ENCODE data around the gene HDAC9. TPM values are rescaled to one million over a fixed set of nuclear protein-coding genes. Genes with fewer than 3 reads are reported as not detected.

HDAC9 gene
- total RNA-seq, 1 experiment from 2014 or later: 2.5 TPM

DNA sequence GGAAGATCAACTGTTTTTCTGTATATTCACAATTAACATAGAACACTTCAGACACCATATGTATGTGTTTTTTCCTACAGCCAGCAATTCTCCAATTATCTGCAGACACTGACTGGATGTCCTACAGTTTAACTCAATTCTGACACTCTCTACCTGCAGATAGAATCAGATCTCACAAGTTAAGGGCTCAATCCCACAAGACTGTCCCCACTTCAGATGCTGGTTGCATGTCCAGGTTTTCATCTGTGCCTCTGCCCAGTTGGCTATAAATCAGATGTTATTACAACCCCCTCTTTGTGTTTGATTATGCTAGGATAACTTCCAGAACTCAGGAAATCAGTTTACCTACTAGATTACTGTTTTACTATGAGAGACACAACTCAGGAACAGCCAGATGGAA lies 326.0 kb downstream of the HDAC9 start:
- no peaks in the 10 kb centered on the region for H3K36me3 ChIP-seq
- H3K9me3 ChIP-seq (replicated peaks): no peaks in the 10 kb centered on the region
- H3K27ac ChIP-seq: no peak overlapping the region
- no peaks in the 10 kb centered on the region for H3K4me1 ChIP-seq
- H3K27me3 ChIP-seq: no peaks in the 10 kb centered on the region
- H3K4me3 ChIP-seq: no peak overlapping the region
- no peak for DNase-seq

DNA sequence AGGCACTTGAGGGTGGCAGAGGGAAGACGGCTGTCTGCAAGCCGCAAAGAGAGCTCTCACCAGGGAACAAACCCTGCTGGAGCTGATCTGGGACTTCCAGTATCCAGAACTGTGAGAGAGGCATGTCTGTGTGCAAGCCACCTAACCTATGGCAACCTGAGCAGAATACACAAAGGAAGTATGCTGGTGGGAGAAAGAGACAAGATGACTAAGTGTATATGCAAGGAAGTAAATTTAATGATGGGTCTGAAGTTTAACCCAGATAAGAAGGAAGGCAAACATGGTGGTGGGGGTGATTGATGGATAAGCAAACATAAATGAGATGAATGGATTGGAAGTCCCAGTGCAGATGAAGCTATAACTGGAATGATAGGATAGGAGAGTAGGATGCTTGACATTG lies 328.6 kb downstream of the HDAC9 start:
- Histone ChIP-seq H3K27ac (no peak overlapping the region), H3K4me1 (0 out of 2 replicates have a peak, but pooled peaks cover 4% of the 10 kb centered on the region), H3K9me3 (replicated peaks) (no peaks in the 10 kb centered on the region), H3K36me3 (no peaks in the 10 kb centered on the region), H3K4me3 (no peak overlapping the region), H3K27me3 (no peaks in the 10 kb centered on the region)
- no peak for DNase-seq

DNA sequence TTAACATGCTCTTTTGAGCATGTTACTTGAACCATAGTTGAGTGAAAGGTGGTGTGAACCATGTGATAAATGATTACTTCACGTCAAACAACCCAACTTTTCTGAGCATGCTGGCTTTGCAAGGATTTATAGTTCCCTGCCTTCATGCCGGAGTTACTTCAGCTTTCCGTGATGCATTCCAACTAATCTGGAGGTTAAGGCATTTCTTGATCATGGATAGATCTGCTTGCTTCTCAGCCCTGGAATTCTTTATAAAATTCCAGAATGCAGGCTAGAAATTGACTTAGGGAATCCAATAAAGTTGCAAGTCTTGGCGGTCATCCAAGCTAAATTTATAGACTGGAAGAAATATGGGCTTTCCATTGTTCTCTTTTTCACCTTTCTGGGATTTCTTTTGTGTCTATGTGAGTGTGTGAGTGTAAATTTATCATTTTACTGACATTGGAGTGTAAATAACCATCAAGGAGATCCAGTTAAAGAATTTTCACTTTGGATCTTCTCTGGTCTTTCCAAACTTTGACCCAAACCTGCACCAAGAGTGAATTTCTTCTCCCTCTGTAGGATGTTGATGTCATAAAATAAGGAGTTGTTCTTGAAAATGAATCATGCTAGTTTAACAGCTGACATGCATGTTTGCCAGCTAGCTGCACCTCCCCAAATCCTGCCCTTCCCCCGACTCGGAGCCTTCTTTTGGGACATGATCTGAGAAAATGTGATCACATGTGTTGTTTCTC lies 332.9 kb downstream of the HDAC9 start:
- Histone ChIP-seq H3K27me3 (no peaks in the 10 kb centered on the region), H3K27ac (no peak overlapping the region), H3K9me3 (replicated peaks) (no peaks in the 10 kb centered on the region), H3K4me3 (no peak overlapping the region), H3K4me1 (0 out of 2 replicates have a peak, but pooled peaks cover 4% of the 10 kb centered on the region), H3K36me3 (no peaks in the 10 kb centered on the region)
- DNase-seq: no peak

DNA sequence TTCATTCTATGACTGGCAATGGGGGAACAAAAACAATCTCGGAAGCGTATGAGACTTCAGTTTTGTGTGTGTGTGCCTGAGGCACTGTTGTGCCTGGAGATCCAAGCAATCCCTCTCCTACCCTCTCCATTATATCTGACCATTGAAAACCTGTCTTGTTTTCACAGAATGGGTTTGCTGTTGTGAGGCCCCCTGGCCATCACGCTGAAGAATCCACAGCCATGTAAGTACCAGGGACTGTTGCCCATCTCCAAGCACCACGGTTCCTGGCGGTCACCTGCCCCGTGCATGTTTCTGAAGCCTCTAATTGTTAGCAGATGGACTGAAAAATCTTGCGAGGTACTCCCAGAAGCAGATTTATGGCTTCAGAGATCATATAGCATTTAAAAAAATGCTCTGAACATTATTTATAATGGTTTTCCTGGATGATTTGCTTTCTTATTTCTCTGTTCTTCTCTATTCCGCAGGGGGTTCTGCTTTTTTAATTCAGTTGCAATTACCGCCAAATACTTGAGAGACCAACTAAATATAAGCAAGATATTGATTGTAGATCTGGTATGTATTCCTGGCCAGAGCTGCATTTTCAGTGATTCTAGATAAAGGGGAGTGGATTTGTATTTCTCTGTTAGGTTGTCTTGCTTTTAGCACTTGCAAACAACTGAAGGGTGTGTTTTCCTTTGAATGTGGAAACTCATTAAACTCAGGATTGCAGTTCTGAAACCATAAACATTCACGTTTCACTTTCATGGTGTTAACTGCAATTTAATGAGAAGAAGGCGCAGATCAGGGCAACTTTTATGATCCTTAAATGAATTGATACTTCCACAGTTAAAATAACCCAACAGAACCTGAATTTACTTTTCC lies 333.7 kb downstream of the HDAC9 start:
- Histone ChIP-seq H3K4me3 (no peak overlapping the region), H3K9me3 (replicated peaks) (no peaks in the 10 kb centered on the region), H3K27me3 (no peaks in the 10 kb centered on the region), H3K36me3 (no peaks in the 10 kb centered on the region), H3K27ac (no peak overlapping the region), H3K4me1 (0 out of 2 replicates have a peak, but pooled peaks cover 4% of the 10 kb centered on the region)
- no peak for DNase-seq

DNA sequence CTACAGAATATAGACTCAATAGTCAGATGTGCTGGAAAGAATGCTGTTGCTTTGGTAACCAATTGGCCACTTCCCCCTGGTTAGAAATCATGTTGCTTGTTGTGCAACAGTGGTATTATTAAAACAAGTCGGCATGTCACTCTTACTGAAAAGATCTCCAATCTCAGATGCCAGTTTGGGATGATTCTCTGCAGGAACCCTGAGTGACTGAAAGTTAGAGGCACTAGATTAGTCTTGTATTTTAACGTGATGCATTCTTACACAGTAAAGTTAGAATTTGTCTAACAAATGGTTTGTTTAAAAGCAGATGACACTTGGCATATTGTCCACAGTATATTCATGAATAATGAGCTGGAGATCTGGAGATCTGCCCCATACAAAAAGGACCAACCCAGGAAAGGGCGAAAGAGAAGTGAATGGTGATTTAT lies 334.3 kb downstream of the HDAC9 start:
- no peak for DNase-seq
- Histone ChIP-seq H3K27ac (no peak overlapping the region), H3K9me3 (replicated peaks) (no peaks in the 10 kb centered on the region), H3K36me3 (no peaks in the 10 kb centered on the region), H3K4me3 (no peak overlapping the region), H3K27me3 (no peaks in the 10 kb centered on the region), H3K4me1 (0 out of 2 replicates have a peak, but pooled peaks cover 4% of the 10 kb centered on the region)

DNA sequence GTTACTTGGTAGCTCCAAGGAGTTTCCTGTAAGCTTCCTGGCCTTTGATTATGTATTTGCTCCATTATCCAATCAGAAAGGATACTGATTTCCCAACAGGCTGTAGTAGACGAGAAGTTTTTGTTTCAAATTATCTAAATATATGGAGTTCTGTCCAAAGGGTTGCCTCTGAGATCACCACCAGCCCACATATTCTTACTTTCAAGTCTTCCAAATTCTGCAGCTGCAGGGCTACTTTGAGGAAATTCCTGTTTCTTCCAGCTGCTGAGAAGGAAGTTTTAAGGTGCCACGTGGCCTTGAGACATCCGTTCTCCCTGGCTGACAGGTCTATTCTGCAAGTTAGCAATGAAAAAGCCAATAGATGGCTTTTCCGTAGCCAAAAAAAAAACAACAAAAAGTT lies 335.9 kb downstream of the HDAC9 start:
- 0 out of 2 replicates have a peak, but pooled peaks cover 4% of the 10 kb centered on the region for H3K4me1 ChIP-seq
- no peak for DNase-seq
- no peaks in the 10 kb centered on the region for H3K36me3 ChIP-seq
- no peaks in the 10 kb centered on the region for H3K9me3 ChIP-seq (replicated peaks)
- no peaks in the 10 kb centered on the region for H3K27me3 ChIP-seq
- H3K4me3 ChIP-seq: no peak overlapping the region
- no peak overlapping the region for H3K27ac ChIP-seq

DNA sequence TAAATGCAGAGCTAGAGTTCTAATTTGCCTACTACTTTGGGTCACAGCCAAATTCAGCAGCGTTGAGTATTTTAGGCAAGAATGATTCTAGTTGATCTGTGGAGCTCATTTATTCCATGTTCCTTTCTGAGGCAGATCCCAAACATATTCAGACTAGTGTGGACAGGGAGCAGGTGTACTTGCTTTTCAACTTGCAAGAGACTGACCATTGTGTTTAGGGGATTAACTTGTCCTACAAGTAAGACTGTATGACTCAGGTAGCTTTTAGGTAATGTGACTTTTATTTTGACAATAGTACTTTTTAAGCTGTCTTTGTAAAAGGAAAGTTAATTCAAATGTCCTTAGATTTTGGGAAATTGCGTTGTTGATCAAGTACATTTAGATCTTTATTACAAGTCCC lies 336.4 kb downstream of the HDAC9 start:
- Histone ChIP-seq H3K36me3 (no peaks in the 10 kb centered on the region), H3K27me3 (no peaks in the 10 kb centered on the region), H3K4me1 (0 out of 2 replicates have a peak, but pooled peaks cover 4% of the 10 kb centered on the region), H3K4me3 (no peak overlapping the region), H3K27ac (no peak overlapping the region), H3K9me3 (replicated peaks) (no peaks in the 10 kb centered on the region)
- no peak for DNase-seq

DNA sequence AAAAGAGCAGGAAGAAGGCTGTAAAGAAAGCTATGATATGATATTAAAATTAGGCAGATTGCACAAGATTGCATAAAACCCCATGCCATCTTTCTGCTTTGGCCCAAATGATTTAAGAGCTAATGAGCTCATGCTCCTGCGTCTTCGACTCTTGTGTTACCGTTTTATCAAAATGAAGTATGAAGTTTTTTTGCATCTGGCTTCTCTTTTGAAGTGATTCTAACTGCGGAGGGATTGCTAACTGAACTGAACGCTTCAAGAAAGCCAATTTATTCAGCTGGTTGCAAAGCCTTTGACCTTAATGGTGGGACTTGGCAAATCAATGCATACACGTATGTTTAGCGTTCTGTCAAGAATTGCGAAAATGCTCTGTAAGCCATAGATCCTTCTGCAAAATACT lies 339.0 kb downstream of the HDAC9 start:
- Histone ChIP-seq H3K36me3 (no peaks in the 10 kb centered on the region), H3K4me3 (no peak overlapping the region), H3K27me3 (no peaks in the 10 kb centered on the region), H3K4me1 (no peaks in the 10 kb centered on the region), H3K27ac (no peak overlapping the region), H3K9me3 (replicated peaks) (no peaks in the 10 kb centered on the region)
- no peak for DNase-seq

DNA sequence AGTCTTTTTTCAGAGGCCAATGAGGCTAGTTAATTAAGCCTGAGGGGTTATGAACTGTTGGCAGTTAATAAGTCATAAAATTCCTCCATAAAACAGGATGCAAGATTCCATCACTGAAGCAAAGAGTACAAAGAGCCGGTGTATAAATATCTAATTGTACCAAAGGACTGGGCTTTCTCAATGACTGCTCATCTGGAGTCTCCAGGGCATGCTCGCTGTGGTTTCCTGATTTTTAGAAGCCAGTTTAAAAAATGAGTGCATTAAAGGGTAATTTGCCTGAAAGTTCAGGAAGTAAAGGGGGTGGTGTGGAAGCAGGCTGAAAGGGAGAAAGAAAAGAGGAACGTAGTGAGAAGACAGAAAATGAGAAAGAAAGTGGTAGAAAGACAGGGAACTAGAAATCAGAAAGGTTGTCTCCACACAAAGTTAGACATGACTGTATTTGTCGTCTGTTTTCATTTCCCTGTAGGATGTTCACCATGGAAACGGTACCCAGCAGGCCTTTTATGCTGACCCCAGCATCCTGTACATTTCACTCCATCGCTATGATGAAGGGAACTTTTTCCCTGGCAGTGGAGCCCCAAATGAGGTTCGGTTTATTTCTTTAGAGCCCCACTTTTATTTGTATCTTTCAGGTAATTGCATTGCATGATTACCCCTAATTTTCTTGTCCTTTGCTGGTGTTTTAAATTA lies 339.6 kb downstream of the HDAC9 start:
- H3K27me3 ChIP-seq: no peaks in the 10 kb centered on the region
- no peak for DNase-seq
- no peaks in the 10 kb centered on the region for H3K9me3 ChIP-seq (replicated peaks)
- H3K27ac ChIP-seq: no peak overlapping the region
- H3K36me3 ChIP-seq: no peaks in the 10 kb centered on the region
- H3K4me3 ChIP-seq: no peak overlapping the region
- no peaks in the 10 kb centered on the region for H3K4me1 ChIP-seq

DNA sequence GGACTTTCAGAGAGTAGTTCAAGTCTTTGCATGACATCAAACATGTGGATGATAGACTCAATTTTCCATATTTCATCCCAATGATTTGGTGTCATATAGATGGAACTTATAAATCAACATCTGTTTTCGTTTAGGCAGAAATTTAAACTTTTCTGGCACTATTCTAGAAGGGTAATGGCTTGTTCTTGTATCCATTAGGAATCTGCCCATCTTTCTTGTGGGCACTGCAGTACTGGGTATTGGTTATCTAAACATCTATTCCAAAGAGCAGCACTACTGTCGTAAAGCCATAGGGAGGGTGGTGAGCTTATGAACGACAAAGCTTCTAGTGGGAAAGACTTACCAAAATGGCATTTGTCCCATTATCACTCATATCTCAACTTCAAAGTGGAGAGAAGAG lies 348.4 kb downstream of the HDAC9 start:
- DNase-seq: no peak
- H3K4me3 ChIP-seq: no peak overlapping the region
- H3K27ac ChIP-seq: no peak overlapping the region
- H3K4me1 ChIP-seq: no peaks in the 10 kb centered on the region
- no peaks in the 10 kb centered on the region for H3K27me3 ChIP-seq
- no peaks in the 10 kb centered on the region for H3K36me3 ChIP-seq
- no peaks in the 10 kb centered on the region for H3K9me3 ChIP-seq (replicated peaks)

DNA sequence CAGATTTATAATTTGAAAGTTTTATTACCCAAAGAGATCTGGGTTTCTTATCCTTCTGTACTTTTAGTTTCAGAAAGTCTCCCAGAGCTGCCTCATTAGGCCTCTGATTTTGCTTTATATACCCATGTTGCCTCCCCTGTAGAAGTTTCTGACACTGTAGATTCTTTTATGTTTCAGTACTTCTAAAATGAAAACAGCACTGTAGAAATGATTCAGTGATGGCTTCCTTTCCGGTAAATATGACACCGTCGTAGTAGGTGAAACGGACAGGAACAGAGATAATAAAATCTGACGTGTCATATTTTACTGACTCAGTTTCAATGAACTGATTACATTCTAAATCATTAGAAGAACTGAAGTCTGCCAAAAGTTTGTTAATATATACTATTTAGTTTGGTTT lies 349.2 kb downstream of the HDAC9 start:
- H3K27me3 ChIP-seq: no peaks in the 10 kb centered on the region
- no peaks in the 10 kb centered on the region for H3K36me3 ChIP-seq
- H3K4me1 ChIP-seq: no peaks in the 10 kb centered on the region
- H3K4me3 ChIP-seq: no peak overlapping the region
- DNase-seq: no peak
- H3K27ac ChIP-seq: no peak overlapping the region
- H3K9me3 ChIP-seq (replicated peaks): no peaks in the 10 kb centered on the region

DNA sequence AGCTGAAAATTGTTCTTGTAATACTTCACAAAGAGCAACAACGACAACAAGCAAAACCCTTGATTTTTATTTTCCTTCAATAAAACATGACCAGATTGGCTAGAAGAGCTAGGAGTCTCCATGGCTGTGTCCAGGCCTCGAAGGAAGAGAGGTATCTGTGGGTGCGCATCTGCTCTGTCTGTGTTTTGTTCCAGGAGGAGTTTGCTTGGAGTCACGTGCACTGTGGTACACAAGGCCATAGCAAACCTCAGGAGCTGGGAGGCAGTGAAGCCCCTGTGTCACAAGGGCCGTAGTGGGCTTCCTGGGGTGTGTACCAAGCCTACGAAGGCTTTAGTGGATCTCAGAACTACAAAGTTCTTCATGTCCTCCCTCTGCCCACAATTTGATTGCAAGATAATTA lies 350.2 kb downstream of the HDAC9 start:
- DNase-seq: no peak
- no peaks in the 10 kb centered on the region for H3K9me3 ChIP-seq (replicated peaks)
- no peak overlapping the region for H3K4me3 ChIP-seq
- no peaks in the 10 kb centered on the region for H3K27me3 ChIP-seq
- no peak overlapping the region for H3K27ac ChIP-seq
- H3K36me3 ChIP-seq: no peaks in the 10 kb centered on the region
- H3K4me1 ChIP-seq: no peaks in the 10 kb centered on the region

DNA sequence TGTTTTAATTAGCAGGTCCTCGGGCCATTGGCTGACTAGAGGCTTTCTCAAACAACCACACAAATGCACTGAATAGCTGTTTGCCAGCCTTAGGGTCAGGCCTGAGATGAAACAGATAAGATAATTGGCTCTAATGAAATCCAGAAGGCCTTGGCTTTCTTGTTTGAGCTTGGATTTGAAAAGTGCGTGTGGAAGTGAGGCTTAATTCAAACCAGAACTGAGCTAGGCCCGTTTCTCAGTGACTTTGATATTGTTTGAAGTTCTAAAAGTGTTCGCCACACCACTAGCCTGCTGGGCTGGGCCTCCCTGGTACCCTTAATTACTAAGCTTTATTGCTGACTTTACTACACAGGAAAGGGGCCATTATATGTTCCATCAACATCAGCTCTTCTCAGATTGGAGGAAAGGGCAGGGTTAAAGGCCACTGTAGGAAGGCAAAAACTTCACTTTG lies 351.2 kb downstream of the HDAC9 start:
- no peak for DNase-seq
- no peaks in the 10 kb centered on the region for H3K9me3 ChIP-seq (replicated peaks)
- no peak overlapping the region for H3K4me3 ChIP-seq
- no peaks in the 10 kb centered on the region for H3K36me3 ChIP-seq
- H3K4me1 ChIP-seq: no peaks in the 10 kb centered on the region
- H3K27ac ChIP-seq: no peak overlapping the region
- no peaks in the 10 kb centered on the region for H3K27me3 ChIP-seq

DNA sequence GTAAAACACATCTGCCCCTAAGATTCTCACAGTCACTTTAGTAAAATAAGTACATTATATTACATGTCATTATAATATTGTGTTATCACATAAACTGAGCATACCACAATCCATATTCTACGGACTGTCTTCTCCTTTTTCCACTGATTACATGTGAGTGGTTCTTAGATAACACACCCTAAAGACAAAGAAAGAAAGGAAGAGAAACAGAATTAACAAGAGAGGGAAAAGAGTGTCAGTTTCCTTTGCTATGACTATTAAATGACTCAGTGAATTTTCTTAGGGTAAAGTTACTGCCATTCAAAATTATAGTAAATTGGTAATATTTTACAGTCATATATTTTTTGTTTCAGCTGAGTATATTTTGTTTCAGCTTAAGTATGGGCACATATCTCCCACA lies 353.6 kb downstream of the HDAC9 start:
- no peak overlapping the region for H3K4me3 ChIP-seq
- H3K27ac ChIP-seq: no peak overlapping the region
- H3K4me1 ChIP-seq: no peaks in the 10 kb centered on the region
- H3K36me3 ChIP-seq: no peaks in the 10 kb centered on the region
- no peak for DNase-seq
- H3K27me3 ChIP-seq: no peaks in the 10 kb centered on the region
- no peaks in the 10 kb centered on the region for H3K9me3 ChIP-seq (replicated peaks)

DNA sequence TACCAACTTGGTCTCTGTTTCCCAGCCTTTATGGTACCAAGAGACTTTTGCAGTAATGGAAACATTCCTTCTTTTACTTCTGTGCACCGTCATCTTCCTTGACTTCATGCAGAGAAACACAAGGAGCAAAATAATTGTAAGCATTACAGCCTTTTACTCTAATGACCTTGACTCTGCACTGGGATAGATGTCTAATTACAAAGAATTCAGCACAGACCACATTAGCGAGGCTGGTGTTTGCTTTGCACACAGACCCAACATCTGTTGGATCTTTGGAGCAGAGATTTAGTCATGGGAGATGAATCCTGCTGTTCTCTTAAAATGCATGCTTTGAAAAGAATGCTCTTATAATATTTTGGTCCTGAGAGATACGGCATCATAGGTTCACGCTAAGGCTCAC lies 360.2 kb downstream of the HDAC9 start:
- H3K36me3 ChIP-seq: no peaks in the 10 kb centered on the region
- peak overlapping the region; percentile 15 for H3K4me3 ChIP-seq
- no peaks in the 10 kb centered on the region for H3K9me3 ChIP-seq (replicated peaks)
- no peaks in the 10 kb centered on the region for H3K27me3 ChIP-seq
- peak; percentile 61 to 76 for DNase-seq
- peaks cover 19% of the 10 kb centered on the region for H3K4me1 ChIP-seq
- H3K27ac ChIP-seq: peak overlapping the region; percentile 72

All from SJCRH30 (cell line).